ENCODE results near the gene TP53.
"Not testable (repeated sequence)": the region's sequence is repeated elsewhere in the genome, so short reads cannot be mapped to it uniquely, and the experiment has no call there.

Gene TP53

DNA sequence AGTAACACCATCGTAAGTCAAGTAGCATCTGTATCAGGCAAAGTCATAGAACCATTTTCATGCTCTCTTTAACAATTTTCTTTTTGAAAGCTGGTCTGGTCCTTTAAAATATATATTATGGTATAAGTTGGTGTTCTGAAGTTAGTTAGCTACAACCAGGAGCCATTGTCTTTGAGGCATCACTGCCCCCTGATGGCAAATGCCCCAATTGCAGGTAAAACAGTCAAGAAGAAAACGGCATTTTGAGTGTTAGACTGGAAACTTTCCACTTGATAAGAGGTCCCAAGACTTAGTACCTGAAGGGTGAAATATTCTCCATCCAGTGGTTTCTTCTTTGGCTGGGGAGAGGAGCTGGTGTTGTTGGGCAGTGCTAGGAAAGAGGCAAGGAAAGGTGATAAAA is 14.1 kb downstream of the TP53 start:
- DNase-seq, result peak; percentile 1

DNA sequence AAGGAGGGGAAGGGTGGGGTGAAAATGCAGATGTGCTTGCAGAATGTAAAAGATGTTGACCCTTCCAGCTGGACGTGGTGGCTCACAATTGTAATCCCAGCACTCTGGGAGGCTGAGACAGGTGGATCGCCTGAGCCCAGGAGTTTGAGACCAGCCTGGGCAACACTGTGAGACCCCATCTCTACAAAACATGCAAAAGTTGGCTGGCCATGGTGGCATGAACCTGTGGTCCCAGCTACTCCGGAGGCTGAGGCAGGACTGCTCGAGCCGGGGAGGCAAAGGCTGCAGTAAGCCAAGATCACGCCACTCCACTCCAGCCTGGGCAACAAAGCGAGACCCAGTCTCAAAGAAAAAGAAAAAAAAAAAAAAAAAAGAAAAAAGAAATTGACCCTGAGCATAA is 18.8 kb downstream of the TP53 start:
- no peak for DNase-seq

DNA sequence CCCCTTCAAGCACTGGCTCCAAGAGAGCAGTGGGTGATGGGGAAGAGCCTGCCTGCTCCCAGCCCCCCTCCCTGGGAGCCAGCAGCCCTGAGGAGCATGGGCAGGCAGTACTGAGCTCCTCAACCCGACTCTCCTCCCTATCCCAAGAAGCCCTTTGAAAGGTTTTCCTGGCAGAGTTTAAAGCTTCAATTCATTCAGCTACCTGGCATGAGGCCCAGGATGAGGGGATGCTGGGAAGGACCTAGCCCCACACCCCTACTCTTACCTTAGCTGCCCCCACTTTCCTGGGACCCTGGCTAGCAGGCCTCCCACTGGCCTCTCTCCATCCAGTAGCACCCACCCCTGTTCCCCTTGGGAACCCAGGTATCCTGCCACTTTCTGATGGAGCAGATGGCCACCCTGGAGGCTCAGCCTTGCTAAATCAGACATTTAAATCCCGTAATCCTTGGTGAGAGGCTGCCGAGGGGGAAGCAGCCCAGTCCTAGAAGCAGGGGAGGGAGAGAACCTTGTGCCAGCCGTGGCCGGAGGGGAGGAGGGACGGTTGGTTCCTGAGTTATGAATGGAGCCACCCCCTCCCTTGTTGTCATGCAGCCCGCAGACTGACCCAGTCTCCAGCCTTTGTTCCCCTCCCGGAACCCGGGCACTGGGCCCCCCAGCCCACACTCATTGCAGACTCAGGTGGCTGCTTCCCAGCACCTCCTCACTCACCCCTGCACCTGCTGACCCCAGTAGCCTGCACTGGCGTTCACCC is 19.5 kb downstream of the TP53 start:
- DNase-seq, result no peak

DNA sequence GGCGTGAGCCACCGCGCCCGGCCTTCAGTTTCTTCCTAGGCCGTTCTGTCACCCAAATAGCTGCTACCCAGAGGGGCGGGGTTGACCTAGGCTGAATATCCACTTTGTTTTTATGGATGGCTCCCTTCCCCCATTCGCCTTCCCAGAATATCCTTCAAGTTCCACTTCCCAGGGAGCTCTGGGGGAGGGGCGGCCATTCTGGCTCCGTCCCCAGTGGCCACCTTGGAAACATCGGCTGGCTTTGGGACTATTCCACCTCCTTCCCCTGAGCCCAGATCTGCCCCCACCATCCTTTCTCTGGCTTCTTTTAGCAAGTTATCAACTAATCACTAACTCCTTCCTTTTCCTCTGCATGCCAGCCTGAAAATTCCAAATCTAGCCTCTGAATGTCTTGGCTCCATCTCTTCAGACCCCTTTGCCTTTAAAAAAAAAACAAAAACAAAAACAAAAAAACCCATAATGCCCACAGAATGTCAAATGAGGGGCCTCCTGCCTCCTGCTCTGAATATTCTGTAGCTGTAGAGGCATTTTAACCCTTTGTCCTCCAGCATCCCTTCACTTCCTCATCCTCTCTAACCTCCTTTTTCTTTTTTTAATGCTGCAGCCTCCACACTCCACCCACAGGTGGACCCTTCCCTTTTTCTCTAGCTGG is 30.2 kb downstream of the TP53 start:
- DNase-seq, result no peak

DNA sequence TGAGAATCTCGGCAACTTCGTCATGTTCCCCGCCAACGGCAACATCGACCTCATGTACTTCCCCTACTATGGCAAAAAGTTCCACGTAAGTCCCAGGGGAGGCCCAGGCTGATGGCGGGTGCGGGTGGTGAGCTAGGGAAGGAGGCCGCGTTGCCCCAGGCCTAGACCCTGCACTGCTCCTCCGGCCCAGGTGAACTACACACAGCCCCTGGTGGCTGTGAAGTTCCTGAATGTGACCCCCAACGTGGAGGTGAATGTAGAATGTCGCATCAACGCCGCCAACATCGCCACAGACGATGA is 31.8 kb downstream of the TP53 start:
- no peak for DNase-seq

DNA sequence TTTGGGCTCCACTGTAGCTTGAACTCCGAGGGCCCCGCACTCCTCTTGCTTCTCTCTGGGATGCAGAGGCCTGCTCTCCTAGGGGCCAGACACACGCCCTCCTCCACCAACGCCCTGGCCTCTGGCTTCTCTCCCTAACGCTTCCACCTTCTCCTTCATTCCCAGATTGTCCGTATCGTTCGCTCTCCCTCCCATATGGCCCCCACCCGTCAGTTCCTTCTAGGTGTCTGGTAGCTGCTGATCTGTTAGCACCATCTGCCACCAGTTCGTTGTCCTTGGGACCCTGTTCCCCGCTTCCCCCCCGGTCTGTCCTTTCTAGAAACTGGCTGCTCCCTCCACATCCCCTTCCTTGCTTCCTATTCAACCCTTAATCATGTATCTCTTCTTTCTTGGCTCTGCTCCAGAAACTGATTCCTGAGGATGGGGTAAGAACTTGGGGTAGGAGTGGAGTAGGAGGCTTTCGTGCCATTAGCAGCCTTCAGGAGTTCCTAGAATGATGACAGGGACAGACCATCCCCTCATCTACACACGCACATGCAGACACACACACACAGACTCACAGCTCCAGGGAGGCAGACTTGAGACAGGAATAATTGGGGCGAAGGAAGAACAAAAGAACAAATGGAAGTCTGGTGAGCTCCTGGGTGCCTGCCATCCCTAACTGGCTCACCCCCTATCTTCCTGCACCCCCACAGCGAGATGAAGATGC is 32.3 kb downstream of the TP53 start:
- no peak for DNase-seq

DNA sequence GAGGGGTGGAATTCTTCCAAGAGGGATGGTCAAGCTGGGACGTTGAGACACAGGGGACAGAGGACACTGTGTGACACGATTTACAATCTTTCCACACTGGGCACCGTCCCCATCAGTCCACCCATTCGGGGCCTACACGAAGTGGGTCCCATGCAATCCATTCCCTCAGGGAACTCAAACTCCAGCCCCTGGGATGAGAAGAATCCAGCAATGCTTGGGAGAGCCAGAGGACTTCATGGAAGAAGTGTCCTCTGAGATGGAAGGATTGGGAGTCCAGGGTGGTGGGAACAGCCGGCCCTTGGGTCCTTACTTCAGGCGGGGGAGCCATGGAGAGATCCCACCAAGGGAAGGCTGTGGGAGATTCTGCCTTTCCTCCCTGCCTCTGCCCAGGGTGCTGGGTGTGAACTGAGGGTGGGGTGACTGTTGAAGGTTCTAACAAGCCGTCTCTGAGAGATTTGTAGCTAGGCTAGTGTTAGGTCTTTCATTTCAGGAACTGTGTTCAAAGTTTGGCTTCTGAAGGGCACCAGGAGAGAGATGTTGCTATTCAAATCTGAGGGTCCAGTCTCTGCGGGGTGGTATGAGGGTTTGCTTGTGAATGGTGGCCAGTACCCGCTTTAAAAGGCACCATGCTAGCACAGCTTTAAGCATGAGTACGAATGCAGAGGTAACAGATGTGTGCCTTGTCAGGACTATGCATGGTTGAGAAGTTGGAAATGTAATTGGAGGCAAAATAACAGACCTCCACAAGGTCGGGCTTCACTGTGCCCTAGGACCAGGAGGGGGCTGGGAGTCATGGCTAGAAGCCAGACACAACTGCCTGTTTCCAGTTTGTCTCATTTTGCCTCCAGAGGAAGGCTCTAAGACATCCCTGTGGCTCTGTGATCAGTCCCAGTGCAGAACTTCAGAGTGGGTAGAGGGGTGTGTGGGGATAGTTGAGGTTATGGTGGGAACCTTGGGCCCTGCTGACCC is 34.6 kb downstream of the TP53 start:
- DNase-seq, result no peak

DNA sequence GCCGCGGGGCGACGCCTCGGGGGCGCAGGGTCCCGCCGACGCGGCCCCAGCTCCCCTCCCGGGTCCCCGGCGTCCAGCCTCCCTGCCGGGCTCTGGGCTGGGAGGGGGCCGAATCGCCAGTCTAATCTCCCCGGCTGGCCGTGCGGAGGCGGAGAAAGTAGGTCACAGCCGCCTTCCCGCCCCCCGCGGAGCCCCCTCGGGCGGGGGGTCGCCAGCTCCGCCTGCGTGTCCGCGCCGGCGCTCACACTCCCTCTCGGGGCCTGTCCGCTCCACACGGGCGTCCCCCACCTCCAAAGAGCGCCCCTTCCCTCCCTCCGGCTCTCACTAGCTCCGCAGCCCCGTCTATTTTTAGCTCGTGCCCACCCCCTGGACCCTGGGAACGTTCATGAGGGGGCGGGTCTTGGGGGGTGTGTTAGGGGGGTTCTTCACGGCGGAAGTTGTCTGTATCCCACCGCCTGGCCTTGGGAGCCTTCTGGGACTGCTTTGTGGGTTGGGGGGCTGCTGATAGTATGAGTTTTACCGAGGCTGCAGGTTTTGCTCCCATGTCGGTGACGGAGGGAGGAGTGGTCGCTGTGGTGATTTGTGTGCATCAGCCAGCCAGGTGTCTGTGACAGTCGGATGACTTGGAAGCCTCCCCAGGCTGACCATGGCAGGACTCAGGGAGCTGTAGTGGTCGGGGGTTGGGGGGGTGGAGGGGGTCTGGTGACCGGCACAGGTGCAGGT is 35.5 kb downstream of the TP53 start:
- DNase-seq, result no peak

DNA sequence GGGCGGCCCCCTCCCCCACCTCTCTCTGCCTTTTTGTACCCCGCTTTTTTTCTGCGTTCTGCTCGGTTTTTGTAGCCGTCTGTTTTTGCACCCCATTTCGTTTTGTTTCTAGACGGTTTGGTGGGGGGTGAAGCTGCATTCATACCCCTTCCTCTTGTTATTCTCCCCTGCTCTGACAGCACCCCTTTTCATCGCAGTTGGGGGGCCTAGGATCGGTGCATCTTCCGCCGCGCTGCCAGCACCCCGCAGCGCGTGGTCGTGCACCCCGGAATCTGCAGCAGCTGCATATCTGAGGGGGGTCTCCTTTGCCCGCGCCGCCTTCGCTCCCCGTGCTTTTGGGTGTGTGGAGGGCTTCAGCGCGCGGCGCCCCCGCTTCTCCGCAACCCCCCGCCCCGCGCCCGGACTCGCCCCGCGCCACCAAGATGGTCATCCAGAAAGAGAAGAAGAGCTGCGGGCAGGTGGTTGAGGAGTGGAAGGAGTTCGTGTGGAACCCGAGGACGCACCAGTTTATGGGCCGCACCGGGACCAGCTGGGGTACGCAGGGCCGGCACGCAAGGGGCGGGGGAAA is 36.1 kb downstream of the TP53 start:
- no peak for DNase-seq

DNA sequence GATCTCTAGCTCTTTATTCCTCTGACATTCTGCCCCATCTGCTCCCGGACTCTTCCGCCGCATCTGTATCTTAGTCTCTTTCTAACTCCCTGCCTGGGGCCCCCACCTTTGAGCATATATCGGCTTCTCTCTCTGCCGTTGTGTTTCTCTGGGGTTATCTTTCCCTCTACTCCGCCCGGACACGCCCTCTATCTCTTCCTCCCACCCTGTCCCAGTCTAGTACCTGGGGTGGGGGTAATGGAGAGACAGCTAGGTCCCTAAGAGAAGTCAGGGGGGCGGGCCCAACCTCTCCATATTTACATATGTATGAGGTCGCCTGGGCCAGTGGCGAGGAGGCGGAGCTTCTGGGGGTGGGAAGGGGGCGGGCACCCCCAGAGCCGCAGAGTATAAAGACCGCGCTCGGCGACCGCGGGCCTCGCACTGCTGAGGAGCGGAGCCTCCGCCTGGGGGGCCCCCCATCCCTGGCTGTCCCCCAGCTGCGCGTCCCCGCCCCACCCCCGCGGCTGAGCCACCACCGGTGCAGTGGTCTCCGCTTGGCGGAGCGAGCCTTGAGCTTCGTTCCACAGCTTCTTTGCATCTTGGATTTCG is 36.7 kb downstream of the TP53 start, which contains the start of gene ATP1B2:
ATP1B2 (plus strand) TSS at position 418 of the 588 bp plus-strand sequence. CDS start 593 bp downstream, outside the sequence.
- DNase-seq, result no peak

DNA sequence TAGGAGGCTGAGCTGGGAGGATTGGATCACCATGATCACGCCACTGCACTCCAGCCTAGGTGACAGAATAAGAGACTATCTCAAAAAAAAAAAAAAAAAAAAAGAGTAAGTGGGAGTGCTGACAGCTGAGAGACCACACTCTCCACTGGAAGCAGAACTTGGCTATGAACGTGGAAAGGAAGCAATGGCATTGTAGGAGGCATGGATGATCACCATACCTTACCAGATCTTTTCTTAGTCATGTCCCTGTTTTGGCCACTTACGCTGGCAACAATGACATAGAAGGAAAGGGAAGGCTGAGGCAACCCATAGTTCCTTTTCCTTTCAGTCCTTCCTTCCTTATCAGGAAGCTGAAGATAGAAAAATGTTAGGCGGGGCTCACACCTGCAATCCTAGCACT is 40.3 kb downstream of the TP53 start:
- no peak for DNase-seq

DNA sequence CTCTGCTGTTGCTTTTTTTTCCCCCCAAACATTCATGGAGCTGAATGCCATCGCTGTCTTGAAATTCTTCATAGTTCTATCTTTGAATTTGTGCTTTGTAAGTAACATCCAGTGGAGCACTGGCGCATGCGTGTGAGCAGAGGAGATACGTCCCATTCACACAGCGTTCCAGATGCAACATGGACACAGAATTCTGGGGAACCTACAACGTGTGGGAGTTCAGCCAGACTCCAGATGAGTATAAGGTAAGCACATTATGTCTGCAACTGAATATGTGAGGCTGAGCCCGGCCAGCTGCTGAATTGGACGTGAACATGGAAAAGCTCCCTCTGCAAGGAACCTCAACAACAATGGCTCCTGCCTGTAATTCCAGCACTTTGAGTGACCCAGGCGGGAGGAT is 40.8 kb downstream of the TP53 start:
- DNase-seq, result no peak

DNA sequence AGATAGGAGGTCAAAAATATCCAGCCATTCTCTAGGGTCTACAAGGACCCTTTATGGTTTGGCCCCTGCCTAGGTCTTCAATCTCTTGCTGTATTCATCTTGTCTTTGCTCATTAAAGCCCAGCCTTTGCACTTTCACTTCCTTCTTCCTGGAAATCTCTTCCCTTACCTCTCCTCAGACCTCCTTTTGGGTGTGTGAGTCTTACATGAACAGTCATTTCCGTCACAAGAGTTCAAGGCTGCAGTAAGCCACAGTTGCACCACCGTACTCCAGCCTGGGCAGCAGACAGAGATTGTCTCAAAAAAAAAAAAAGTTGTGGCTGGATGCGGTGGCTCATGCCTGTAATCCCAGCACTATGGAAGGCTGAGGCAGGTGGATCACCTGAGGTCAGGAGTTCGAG is 42.5 kb downstream of the TP53 start:
- DNase-seq, result no peak

DNA sequence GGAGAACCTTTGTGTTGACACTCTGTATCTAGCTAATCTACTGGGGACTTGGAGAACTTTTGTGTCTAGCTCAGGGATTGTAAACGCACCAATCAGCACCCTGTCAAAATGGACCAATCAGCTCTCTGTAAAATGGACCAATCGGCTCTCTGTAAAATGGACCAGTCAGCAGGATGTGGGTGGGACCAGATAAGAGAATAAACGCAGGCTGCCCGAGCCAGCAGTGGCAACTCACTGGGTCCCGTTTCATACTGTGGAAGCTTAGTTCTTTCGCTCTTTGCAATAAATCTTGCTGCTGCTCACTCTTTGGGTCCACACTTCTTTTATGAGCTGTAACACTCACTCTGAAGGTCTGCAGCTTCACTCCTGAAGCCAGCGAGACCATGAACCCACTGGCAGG is 45.7 kb downstream of the TP53 start:
- DNase-seq, result not testable (repeated sequence)

DNA sequence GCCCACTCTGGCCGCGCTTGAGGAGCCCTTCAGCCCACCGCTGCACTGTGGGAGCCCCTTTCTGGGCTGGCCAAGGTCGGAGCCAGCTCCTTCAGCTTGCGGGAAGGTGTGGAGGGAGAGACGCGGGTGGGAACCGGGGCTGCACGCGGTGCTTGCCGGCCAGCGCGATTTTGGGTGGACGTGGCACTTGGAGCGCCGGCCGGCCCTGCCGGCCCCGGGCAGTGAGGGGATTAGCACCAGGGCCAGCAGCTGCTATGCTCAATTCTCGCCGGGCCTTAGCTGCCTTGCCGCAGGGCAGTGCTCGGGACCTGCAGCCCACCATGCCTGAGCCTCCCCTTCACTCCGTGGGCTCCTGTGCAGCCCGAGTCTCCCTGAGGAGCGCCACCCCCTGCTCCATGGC is 46.5 kb downstream of the TP53 start:
- no peak for DNase-seq

DNA sequence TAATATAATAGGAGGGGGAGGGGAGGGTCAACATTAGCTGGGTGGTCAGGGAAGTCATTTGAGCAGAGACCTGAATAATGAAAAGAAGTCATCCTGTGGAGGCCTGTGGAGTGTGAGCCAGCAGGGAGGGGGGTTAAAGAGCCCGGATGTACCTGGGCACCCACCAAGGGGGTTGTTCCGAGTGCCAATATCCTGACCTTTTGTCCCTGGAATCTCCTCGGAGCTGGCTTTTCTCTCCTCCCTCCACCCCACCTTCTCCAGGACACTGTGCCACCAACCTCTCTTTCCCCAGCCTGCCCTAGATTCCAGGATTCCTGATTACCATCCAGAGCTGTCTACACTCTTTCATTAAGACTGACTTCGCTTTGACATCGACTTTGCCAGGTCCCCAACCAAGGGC is 51.1 kb downstream of the TP53 start:
- no peak for DNase-seq

DNA sequence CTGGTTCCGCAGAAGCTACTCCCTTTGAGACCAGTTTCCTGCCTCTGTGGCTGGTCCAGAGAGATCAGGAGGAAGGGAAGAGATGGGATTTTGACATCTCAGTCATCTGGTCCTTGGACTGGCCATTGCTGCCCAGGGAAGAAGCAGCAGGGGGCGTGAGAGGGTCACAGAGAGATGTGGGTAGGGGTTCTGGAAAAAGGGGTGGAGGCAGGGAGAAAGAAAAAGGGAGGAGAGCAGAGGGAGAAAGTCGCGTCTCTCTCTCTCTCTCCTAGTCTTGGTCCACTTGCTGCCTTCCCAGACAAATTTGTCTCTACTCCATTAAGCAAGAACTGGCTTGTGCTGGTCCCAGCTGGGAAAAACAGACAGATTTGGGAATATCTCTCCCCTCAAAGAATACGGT is 52.9 kb downstream of the TP53 start:
- no peak for DNase-seq

DNA sequence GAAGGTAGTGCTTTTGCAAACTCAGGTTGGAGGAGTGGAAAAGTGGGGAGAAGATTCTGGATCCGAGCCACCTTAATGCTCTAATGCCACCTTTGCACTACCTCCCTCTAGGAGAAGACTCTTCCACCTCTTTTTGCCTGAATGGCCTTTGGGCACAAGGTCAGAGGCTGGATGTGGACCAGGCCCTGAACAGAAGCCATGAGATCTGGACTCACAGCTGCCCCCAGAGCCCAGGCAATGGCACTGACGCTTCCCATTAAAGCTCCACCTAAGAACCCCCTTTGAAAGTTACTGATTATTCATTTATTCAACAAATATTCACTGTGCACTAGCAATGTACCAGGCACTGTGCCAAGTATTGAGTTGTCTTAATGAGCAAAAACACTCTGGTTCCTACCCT is 54.2 kb downstream of the TP53 start:
- no peak for DNase-seq

DNA sequence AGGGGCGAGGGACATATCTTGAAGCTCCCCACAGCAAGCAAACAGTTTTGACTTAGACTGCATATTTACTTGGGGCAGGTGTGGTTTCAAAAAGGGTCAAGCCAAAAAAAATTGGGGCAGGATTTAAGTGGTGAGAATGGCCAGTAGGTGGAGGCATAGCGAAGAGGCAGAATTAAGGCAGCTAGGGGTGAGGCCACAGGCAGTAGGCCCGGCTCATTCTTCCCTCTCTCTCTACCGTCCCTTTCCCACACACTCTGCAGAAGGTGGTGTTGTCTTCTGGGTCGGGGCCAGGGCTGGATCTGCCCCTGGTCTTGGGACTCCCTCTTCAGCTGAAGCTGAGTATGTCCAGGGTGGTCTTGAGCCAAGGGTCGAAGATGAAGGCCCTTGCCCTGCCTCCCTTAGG is 54.8 kb downstream of the TP53 start:
- peak; percentile 6 for DNase-seq

DNA sequence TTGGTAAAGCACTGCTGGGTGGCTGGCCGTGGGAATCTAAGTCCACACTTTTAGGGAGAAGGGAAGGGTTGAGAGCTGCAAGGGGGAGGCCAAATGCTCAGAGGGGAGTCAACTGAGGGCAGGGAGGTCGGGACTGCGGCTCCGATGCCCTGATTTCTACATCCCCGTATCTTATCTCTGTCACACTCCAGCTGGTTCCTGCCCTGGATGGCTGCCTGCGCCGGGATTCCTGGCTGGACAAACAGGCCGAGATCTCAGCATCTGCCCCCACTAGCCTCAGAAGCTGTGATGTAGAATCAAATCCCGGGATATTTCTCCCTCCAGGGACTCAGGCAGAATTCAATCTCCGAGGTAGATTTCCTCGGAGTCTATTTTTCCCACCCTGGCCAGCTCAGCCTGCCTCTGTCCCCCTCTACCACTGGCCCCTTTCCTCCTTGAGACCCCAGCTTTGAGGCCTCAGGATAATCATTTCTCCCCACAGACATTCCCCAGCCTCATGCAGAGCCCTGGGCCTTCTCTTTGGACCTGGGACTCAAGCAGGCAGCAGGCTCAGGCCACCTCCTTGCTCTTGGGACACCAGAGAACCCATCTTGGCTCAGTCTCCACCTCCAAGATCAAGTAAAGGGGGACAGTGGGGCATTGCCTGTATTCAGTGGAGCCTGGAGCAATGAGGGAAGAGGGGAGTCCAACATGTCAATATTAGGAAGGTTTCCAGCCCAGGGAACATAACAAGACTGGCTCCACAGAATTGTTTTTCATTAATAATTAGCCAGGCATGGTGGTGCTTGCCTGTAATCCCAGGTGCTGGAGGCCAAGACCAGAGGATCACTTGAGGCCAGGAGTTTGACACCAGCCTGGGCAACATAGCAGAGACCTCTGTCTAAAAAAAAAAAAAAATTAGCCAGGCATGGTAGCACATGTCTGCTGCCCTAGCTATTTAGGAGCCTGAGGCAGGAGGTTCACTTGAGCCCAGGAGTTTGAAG is 55.6 kb downstream of the TP53 start:
- no peak for DNase-seq
